GM12878 (cell line): ENCODE measurements around the gene LPGAT1. TPM values are rescaled to one million over a fixed set of nuclear protein-coding genes. Genes with fewer than 3 reads are reported as not detected.

Experiments used
- ATAC-seq: fragments of 200-7000 bp; cut with Tn5 transposase; 3 replicates; pipeline ENCODE4 v1.9.1; 2020; ENCODE audit warnings: mild to moderate bottlenecking, moderate library complexity
- BruUV-seq: library from RNA; stranded (reverse); fragments of 400-500 nt; replicated peaks from 2 replicates; lab custom pipeline; 2021; lab: Mats Ljungman, UMichigan
- CTCF ChIA-PET: fragments of 300-600 bp; sonication (Branson Sonifier 250); formaldehyde crosslinking; extraction: SDS; loops from one replicate; lab custom pipeline; 2021; ENCODE audit warnings: inconsistent platforms; lab: Yijun Ruan, JAX
- POLR2A ChIA-PET: fragments of 350-600 bp; formaldehyde crosslinking; extraction: SDS; loops from one replicate; lab custom pipeline; 2021; ENCODE audit warnings: inconsistent platforms; lab: Charles Lee
- RAD21 ChIA-PET: fragments of 300-600 bp; sonication (Branson Sonifier 250); formaldehyde crosslinking; loops from one replicate; lab custom pipeline; 2023; ENCODE audit warnings: antibody characterized with exemption; ENCODE audit not compliant: unreplicated experiment; lab: Charles Lee
- SMC1A ChIA-PET: fragments of 300-600 bp; sonication (Branson Sonifier 250); formaldehyde crosslinking; loops from one replicate; lab custom pipeline; 2023; ENCODE audit not compliant: unreplicated experiment, uncharacterized antibody; lab: Charles Lee
- DNase-seq: peaks from one replicate; pipeline ENCODE4 v3.0.0-alpha.2; 2011; ENCODE audit warnings: low read depth, low spot score
- FAIRE-seq: peaks from 3 replicates; lab custom pipeline; 2011; peaks lifted over from hg19 to GRCh38; lab: Jason Lieb, UNC
- H2AFZ ChIP-seq: 2 replicates; pipeline ENCODE4 v1.6.0; 2011; ENCODE audit warnings: low read depth, low read length, control low read depth; ENCODE audit not compliant: control insufficient read depth
- H3K27ac ChIP-seq: 2 replicates; pipeline ENCODE4 v1.5.1; 2011; ENCODE audit warnings: control low read depth; ENCODE audit not compliant: control insufficient read depth, insufficient read depth
- H3K27me3 ChIP-seq, 2 experiments: replicated peaks in 1 of 2; 2 replicates each; pipeline versions ENCODE4 v1.6.0 to v1.6.1; 2011; ENCODE audit warnings: low read length in 1 of 2; ENCODE audit not compliant: control insufficient read depth in 2 of 2, insufficient read depth in 2 of 2
- H3K36me3 ChIP-seq, 2 experiments: 2 replicates each; pipeline ENCODE4 v1.5.1; 2011; ENCODE audit warnings: low read length in 1 of 2; ENCODE audit not compliant: control insufficient read depth in 2 of 2, insufficient read depth in 2 of 2
- H3K4me1 ChIP-seq: 2 replicates; pipeline ENCODE4 v1.6.1; 2011; ENCODE audit warnings: mild to moderate bottlenecking, low read length, moderate library complexity, mixed read lengths; ENCODE audit not compliant: control insufficient read depth, insufficient read depth
- H3K4me2 ChIP-seq: 2 replicates; pipeline ENCODE4 v1.6.0; 2011; ENCODE audit warnings: control low read depth; ENCODE audit not compliant: control insufficient read depth, insufficient read depth
- H3K4me3 ChIP-seq: fragments of 200-600 bp; sonication (generic); 2 replicates; pipeline ENCODE4 v1.5.1; 2016
- H3K79me2 ChIP-seq: 2 replicates; pipeline ENCODE4 v1.6.0; 2011; ENCODE audit warnings: low read length; ENCODE audit not compliant: control insufficient read depth, insufficient read depth
- H3K9ac ChIP-seq: 2 replicates; pipeline ENCODE4 v1.8.0; 2011; ENCODE audit warnings: low read length, control low read depth, mixed read lengths; ENCODE audit not compliant: control insufficient read depth, insufficient read depth
- H3K9me3 ChIP-seq: replicated peaks from 3 replicates; pipeline ENCODE4 v1.5.1; 2011; ENCODE audit warnings: mild to moderate bottlenecking, low read length; ENCODE audit not compliant: control insufficient read depth, insufficient read depth
- H4K20me1 ChIP-seq: 2 replicates; pipeline ENCODE4 v1.6.0; 2011; ENCODE audit not compliant: control insufficient read depth, insufficient read depth
- ATF7 ChIP-seq: fragments of 450-650 bp; IDR thresholded peaks from 2 replicates; pipeline ENCODE4 v1.6.1; 2016; ENCODE audit warnings: low read depth, mild to moderate bottlenecking
- SMAD5 ChIP-seq: IDR thresholded peaks from 2 replicates; pipeline ENCODE4 v1.6.1; 2016; ENCODE audit warnings: antibody characterized with exemption, low read depth
- SP1 ChIP-seq: IDR thresholded peaks from one replicate; pipeline ENCODE4 v1.6.1; 2011; ENCODE audit warnings: low read depth, low read length
- WGBS: methylation state at CpG from one replicate; pipeline ENCODE4 v1.1.6; 2016; ENCODE audit warnings: low lambda C conversion rate; ENCODE audit not compliant: insufficient replicate concordance, insufficient coverage; ENCODE audit errors: missing lambda C conversion rate; 5-methylcytosine and 5-hydroxymethylcytosine counted together
- in situ Hi-C: fragments of 300-500 bp; cut with MboI; formaldehyde crosslinking; loops from 9 replicates; pipeline ENCODE4 v1.14.3; 2018; ENCODE audit warnings: mixed read lengths
- intact Hi-C: fragments of 100-400 bp; cut with micrococcal nuclease; formaldehyde crosslinking; loops from one replicate; pipeline ENCODE4 v1.14.2; 2022; ENCODE audit not compliant: unreplicated experiment
- polyA plus RNA-seq, 11 experiments: library from polyadenylated mRNA; depleted of rRNA in 4 of 11; unstranded in 6 of 11; stranded (reverse) in 5 of 11; fragments of >200 nt; fragmentation: Nextera tagmentation in 4 of 11; fragmentation: Illumina TruSeq in 1 of 11; extraction: Ambion mirVana in 4 of 11; extraction: Trizol in 1 of 11; gene quantifications; 1 replicate in 1 of 11; 2 replicates in 10 of 11; pipeline versions ENCODE4 v1.2.1 to v1.2.3, GENCODE V29; 2011 to 2016; ENCODE audit warnings: inconsistent platforms in 2 of 11, missing spikeins in 2 of 11, low read depth in 1 of 11
- total RNA-seq, 4 experiments: library from RNA; depleted of rRNA in 3 of 4; stranded (reverse); fragments of >200 nt in 3 of 4; fragmentation: Illumina TruSeq in 1 of 4; extraction: Trizol in 1 of 4; gene quantifications; 2 replicates each; pipeline versions ENCODE4 v1.2.1 to v1.2.3, GENCODE V29; 2013 to 2021
- TF ChIP-seq, protein P1 (sequence below): fragments of 450-650 bp; IDR thresholded peaks from 2 replicates; pipeline ENCODE4 v1.6.1; 2017; ENCODE audit warnings: antibody characterized with exemption, mild to moderate bottlenecking, moderate library complexity

The LPGAT1 gene
- total and polyA plus RNA-seq, 10 of the 15 experiments (the other 5 are each of a cell fraction or from before 2014, with no cell fraction given), result 5.8 to 40.6 (median 19.2) TPM

DNA sequence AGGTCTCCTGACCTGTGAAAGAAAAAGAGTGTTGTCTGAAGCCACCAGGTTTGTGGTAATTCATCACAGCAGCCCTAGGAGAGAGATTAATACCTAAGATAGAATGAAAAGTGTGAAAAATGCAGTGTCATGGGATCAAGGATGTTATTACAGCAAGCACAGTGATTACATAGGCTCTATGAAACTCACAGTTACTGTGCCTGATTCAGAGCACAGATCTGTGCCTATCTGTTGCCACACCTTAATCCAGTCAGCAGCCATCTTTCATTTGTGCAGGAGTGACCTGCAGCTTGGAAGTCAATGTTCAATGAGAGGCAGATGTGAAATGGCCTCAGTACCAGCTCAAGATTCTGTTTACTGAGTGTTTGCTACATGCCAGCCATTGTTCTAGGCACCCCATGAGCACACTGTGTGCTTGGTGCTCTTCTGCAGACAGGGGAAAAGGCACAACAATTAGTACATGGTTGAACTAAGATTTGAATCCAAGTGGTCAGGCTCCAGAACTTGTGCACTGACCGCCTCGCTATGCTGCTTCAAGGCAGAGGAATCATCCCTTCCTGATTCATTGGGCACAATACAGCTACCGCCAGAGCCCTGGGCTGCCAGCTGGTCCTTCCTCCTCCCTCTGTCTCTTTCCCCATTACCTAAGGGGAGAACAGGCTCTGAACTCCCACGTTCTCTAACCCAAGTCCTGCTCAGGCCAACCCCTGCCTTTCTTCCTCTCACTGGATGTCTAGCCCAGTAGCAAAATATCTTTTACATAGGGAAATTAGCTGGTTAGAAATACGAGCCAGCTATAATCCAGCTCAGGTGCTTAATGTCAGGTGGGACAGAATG lies 98.9 kb downstream of the LPGAT1 start:
- Histone ChIP-seq H3K27me3 (no peaks in the 10 kb centered on the region), H2AFZ (no peak overlapping the region), H3K9ac (no peak overlapping the region), H3K4me3 (no peak overlapping the region), H3K9me3 (no peaks in the 10 kb centered on the region), H3K79me2 (no peaks in the 10 kb centered on the region), H3K27ac (no peak overlapping the region), H3K4me2 (no peak overlapping the region), H3K36me3 (no peaks in the 10 kb centered on the region), H4K20me1 (no peaks in the 10 kb centered on the region), H3K4me1 (peaks cover 9% of the 10 kb centered on the region)
- ATAC-seq (peak; percentile 12; the same call in 1 of the 3 replicates), DNase-seq (no peak), FAIRE-seq (peak; percentile 70)
- ChIA-PET CTCF (interaction anchor here (0.6 to 5.8 kb wide), 4 partner anchors 22 to 560 kb away, joined by 3 to 26 read pairs (median 4); no protein-coding TSS in a partner anchor), SMC1A (interaction anchor here (0.8 to 1.9 kb wide), 8 partner anchors 17 to 94 kb away, joined by 3 to 5 read pairs (median 3); partner anchors contain the start of gene NEK2), POLR2A (no interaction called here), RAD21 (interaction anchor here (0.9 to 1.0 kb wide), 2 partner anchors 31 to 90 kb away, joined by 3 read pairs; no protein-coding TSS in a partner anchor)
- no TSS peak for BruUV-seq
- intact Hi-C loops, result no loop called here
- in situ Hi-C loops, result no loop called here
- WGBS, result 57% methylated on average over 5 of the region's 5 CpGs
- TF ChIP-seq SP1, result no peak
- TF ChIP-seq SMAD5, result no peak
- TF ChIP-seq ATF7, result no peak
- TF ChIP-seq, protein P1, sequence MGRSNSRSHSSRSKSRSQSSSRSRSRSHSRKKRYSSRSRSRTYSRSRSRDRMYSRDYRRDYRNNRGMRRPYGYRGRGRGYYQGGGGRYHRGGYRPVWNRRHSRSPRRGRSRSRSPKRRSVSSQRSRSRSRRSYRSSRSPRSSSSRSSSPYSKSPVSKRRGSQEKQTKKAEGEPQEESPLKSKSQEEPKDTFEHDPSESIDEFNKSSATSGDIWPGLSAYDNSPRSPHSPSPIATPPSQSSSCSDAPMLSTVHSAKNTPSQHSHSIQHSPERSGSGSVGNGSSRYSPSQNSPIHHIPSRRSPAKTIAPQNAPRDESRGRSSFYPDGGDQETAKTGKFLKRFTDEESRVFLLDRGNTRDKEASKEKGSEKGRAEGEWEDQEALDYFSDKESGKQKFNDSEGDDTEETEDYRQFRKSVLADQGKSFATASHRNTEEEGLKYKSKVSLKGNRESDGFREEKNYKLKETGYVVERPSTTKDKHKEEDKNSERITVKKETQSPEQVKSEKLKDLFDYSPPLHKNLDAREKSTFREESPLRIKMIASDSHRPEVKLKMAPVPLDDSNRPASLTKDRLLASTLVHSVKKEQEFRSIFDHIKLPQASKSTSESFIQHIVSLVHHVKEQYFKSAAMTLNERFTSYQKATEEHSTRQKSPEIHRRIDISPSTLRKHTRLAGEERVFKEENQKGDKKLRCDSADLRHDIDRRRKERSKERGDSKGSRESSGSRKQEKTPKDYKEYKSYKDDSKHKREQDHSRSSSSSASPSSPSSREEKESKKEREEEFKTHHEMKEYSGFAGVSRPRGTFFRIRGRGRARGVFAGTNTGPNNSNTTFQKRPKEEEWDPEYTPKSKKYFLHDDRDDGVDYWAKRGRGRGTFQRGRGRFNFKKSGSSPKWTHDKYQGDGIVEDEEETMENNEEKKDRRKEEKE, result no peak
